PC-3 (cell line): ENCODE measurements around the gene SUGP1. TPM values are rescaled to one million over a fixed set of nuclear protein-coding genes. Genes with fewer than 3 reads are reported as not detected.

ENCODE experiments used
- ATAC-seq: fragments of 200-7000 bp; cut with Tn5 transposase; 2 replicates; pipeline ENCODE4 v1.9.1; 2020; ENCODE audit warnings: mild to moderate bottlenecking, moderate library complexity
- BruUV-seq: library from RNA; stranded (reverse); fragments of 400-500 nt; replicated peaks from 2 replicates; lab custom pipeline; 2021; lab: Mats Ljungman, UMichigan
- CTCF ChIA-PET: fragments of 300-600 bp; sonication (Branson Sonifier 250); formaldehyde crosslinking; loops from one replicate; lab custom pipeline; 2022; ENCODE audit warnings: antibody characterized with exemption; lab: Charles Lee
- POLR2A ChIA-PET: fragments of 300-600 bp; sonication (Branson Sonifier 250); formaldehyde crosslinking; loops from one replicate; lab custom pipeline; 2022; ENCODE audit warnings: antibody characterized with exemption; ENCODE audit not compliant: unreplicated experiment; lab: Charles Lee
- DNase-seq: peaks from one replicate; pipeline ENCODE4 v3.0.0-alpha.2; 2015
- H2AFZ ChIP-seq: fragments of 300-600 bp; sonication (generic); 2 replicates; pipeline ENCODE4 v1.6.0; 2016; ENCODE audit warnings: antibody characterized with exemption, low read length
- H3F3A ChIP-seq: fragments of 300-600 bp; sonication (generic); one replicate; pipeline ENCODE4 v1.6.0; 2017; ENCODE audit warnings: antibody characterized with exemption, low read length, control low read depth, mild to moderate bottlenecking; ENCODE audit not compliant: unreplicated experiment
- H3K27ac ChIP-seq: fragments of 300-600 bp; sonication (generic); 2 replicates; pipeline ENCODE4 v1.5.1; 2016; ENCODE audit warnings: mild to moderate bottlenecking, low read length
- H3K27me3 ChIP-seq: fragments of 300-600 bp; sonication (generic); 2 replicates; pipeline ENCODE4 v1.6.1; 2016; ENCODE audit warnings: low read length, mixed read lengths
- H3K36me3 ChIP-seq: fragments of 300-600 bp; sonication (generic); 2 replicates; pipeline ENCODE4 v1.6.1; 2016; ENCODE audit warnings: low read depth, mixed run types, low read length, mixed read lengths
- H3K4me1 ChIP-seq: fragments of 300-600 bp; sonication (generic); 2 replicates; pipeline ENCODE4 v1.5.1; 2016; ENCODE audit warnings: low read length; ENCODE audit not compliant: insufficient read depth
- H3K4me2 ChIP-seq: fragments of 300-600 bp; sonication (generic); 2 replicates; pipeline ENCODE4 v1.6.0; 2016; ENCODE audit warnings: low read length
- H3K4me3 ChIP-seq: fragments of 300-600 bp; sonication (generic); 2 replicates; pipeline ENCODE4 v1.5.1; 2016; ENCODE audit warnings: mild to moderate bottlenecking, low read length, mixed read lengths
- H3K79me2 ChIP-seq: fragments of 300-600 bp; sonication (generic); 2 replicates; pipeline ENCODE4 v1.6.1; 2017; ENCODE audit warnings: low read length, mixed read lengths
- H3K9ac ChIP-seq: fragments of 300-600 bp; sonication (generic); 2 replicates; pipeline ENCODE4 v1.6.0; 2016; ENCODE audit warnings: mild to moderate bottlenecking, low read length
- H3K9me2 ChIP-seq: fragments of 300-600 bp; sonication (generic); replicated peaks from 2 replicates; pipeline ENCODE4 v1.6.1; 2016; ENCODE audit warnings: mixed run types, low read length, mixed read lengths
- H3K9me3 ChIP-seq: fragments of 300-600 bp; sonication (generic); 2 replicates; pipeline ENCODE4 v1.6.1; 2016; ENCODE audit warnings: low read length, mixed read lengths
- H4K20me1 ChIP-seq: fragments of 300-600 bp; sonication (generic); 2 replicates; pipeline ENCODE4 v1.6.1; 2016; ENCODE audit warnings: low read length, mixed read lengths
- EZH2 ChIP-seq: fragments of 300-600 bp; sonication (generic); IDR thresholded peaks from one replicate; pipeline ENCODE4 v1.6.1; 2017; ENCODE audit warnings: antibody characterized with exemption, mild to moderate bottlenecking, low read length; ENCODE audit not compliant: unreplicated experiment
- EZH2phosphoT487 ChIP-seq: fragments of 300-600 bp; sonication (generic); IDR thresholded peaks from 2 replicates; pipeline ENCODE4 v1.6.1; 2018; ENCODE audit warnings: mild to moderate bottlenecking, antibody characterized with exemption, low read length, borderline replicate concordance
- intact Hi-C: fragments of 100-400 bp; cut with micrococcal nuclease; formaldehyde crosslinking; loops from 2 replicates; pipeline ENCODE4 v1.9.0; 2023
- total RNA-seq: library from RNA; depleted of rRNA; stranded (reverse); fragments of >200 nt; gene quantifications from 2 replicates; pipeline ENCODE4 v1.2.3, GENCODE V29; 2014
- TF ChIP-seq, protein P1 (sequence below): fragments of 300-600 bp; sonication (generic); conservative IDR thresholded peaks from 2 replicates; pipeline ENCODE4 v1.5.1; 2017; ENCODE audit warnings: antibody characterized with exemption, low read depth, mild to moderate bottlenecking, low read length

Gene SUGP1
- total RNA-seq, 1 experiment from 2014 or later: 42.1 TPM

DNA sequence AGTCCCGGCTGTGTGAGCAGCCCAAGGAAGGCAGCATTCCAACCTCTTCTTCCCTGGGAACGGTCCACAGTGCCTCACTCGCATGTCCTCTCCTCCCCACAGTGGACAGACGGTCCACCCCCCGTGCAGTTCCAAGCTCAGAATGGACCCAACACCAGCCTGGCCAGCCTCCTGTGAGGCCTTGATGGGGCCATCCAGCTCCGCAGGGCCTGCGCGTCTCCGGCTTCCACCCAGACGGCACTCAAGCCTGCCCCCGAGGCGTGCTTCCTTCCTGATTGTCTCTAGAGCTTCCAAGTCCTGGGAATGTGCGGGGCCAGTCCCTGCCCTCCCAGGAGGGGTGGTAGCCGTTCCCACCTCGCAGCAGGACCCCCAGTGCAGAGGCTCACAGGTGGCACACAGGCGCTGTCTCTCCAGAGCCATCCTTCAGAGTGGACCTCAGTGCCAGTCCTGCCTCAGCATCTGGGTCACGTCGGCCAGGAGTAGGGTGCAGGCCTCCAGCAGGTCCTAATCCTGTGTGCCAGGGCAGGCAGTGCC is 35.4 kb upstream of the SUGP1 start:
- Histone ChIP-seq H3K4me2 (no peak overlapping the region), H3K4me1 (no peaks in the 10 kb centered on the region), H4K20me1 (no peaks in the 10 kb centered on the region), H3K9me2 (no peaks in the 10 kb centered on the region), H3K27ac (no peak overlapping the region), H3K9me3 (no peaks in the 10 kb centered on the region), H3K79me2 (no peaks in the 10 kb centered on the region), H3F3A (no peaks in the 10 kb centered on the region), H3K27me3 (no peaks in the 10 kb centered on the region), H3K36me3 (peaks cover 7% of the 10 kb centered on the region; the same call in 1 of the 2 replicates), H3K4me3 (no peak overlapping the region), H3K9ac (no peak overlapping the region), H2AFZ (no peak overlapping the region)
- CTCF ChIA-PET: no interaction called here
- DNase-seq: no peak
- no peak for ATAC-seq
- BruUV-seq: no TSS peak
- intact Hi-C loops: no loop called here
- TF ChIP-seq, protein P1, sequence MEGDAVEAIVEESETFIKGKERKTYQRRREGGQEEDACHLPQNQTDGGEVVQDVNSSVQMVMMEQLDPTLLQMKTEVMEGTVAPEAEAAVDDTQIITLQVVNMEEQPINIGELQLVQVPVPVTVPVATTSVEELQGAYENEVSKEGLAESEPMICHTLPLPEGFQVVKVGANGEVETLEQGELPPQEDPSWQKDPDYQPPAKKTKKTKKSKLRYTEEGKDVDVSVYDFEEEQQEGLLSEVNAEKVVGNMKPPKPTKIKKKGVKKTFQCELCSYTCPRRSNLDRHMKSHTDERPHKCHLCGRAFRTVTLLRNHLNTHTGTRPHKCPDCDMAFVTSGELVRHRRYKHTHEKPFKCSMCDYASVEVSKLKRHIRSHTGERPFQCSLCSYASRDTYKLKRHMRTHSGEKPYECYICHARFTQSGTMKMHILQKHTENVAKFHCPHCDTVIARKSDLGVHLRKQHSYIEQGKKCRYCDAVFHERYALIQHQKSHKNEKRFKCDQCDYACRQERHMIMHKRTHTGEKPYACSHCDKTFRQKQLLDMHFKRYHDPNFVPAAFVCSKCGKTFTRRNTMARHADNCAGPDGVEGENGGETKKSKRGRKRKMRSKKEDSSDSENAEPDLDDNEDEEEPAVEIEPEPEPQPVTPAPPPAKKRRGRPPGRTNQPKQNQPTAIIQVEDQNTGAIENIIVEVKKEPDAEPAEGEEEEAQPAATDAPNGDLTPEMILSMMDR: no peak
- no peak for TF ChIP-seq EZH2phosphoT487
- no peak for TF ChIP-seq EZH2
- POLR2A ChIA-PET: no interaction called here

GRCh38 chr19:19354932-19355331 is 34.6 kb upstream of the SUGP1 start:
- Histone ChIP-seq H3K79me2 (no peaks in the 10 kb centered on the region), H3K9ac (no peak overlapping the region), H2AFZ (no peak overlapping the region), H3K9me3 (no peaks in the 10 kb centered on the region), H4K20me1 (no peaks in the 10 kb centered on the region), H3K4me1 (no peaks in the 10 kb centered on the region), H3K4me2 (no peak overlapping the region), H3K9me2 (no peaks in the 10 kb centered on the region), H3K27me3 (no peaks in the 10 kb centered on the region), H3F3A (no peaks in the 10 kb centered on the region), H3K27ac (no peak overlapping the region), H3K4me3 (no peak overlapping the region), H3K36me3 (peaks cover 7% of the 10 kb centered on the region; the same call in 1 of the 2 replicates)
- POLR2A ChIA-PET: no interaction called here
- BruUV-seq: no TSS peak
- CTCF ChIA-PET: no interaction called here
- DNase-seq: no peak
- no peak for ATAC-seq
- TF ChIP-seq EZH2 (no peak), EZH2phosphoT487 (no peak)
- TF ChIP-seq, protein P1: no peak
- intact Hi-C loops: no loop called here

- no peaks in the 10 kb centered on the region for H3K9me3 ChIP-seq
- H3K27ac ChIP-seq: no peak overlapping the region
- TF ChIP-seq EZH2: no peak
- no peak for TF ChIP-seq EZH2phosphoT487
- TF ChIP-seq, protein P1: no peak
- H3K79me2 ChIP-seq: no peaks in the 10 kb centered on the region
- H3K9ac ChIP-seq: no peak overlapping the region
- H4K20me1 ChIP-seq: no peaks in the 10 kb centered on the region
- no peak overlapping the region for H3K4me3 ChIP-seq
- POLR2A ChIA-PET: no interaction called here
- H3K4me2 ChIP-seq: no peak overlapping the region
- no peaks in the 10 kb centered on the region for H3K4me1 ChIP-seq
- no peaks in the 10 kb centered on the region for H3F3A ChIP-seq
- CTCF ChIA-PET: no interaction called here
- DNase-seq: no peak
- peaks cover 7% of the 10 kb centered on the region; the same call in 1 of the 2 replicates for H3K36me3 ChIP-seq
- no peak overlapping the region for H2AFZ ChIP-seq
- ATAC-seq: no peak
- H3K27me3 ChIP-seq: no peaks in the 10 kb centered on the region
- H3K9me2 ChIP-seq: no peaks in the 10 kb centered on the region
- intact Hi-C loops: no loop called here
- BruUV-seq: no TSS peak
These were observed 33.7 kb upstream of the SUGP1 start for GRCh38 chr19:19354007-19354406.
